Fibroblast of pulmonary artery (primary cell): ENCODE data around the gene LRRC4C.

Source experiments
- DNase-seq: peaks from one replicate; pipeline ENCODE4 v3.0.0-alpha.2; 2010; ENCODE audit warnings: low read depth
- H3K4me3 ChIP-seq: replicated peaks from 2 replicates; pipeline ENCODE4 v1.5.1; 2011; ENCODE audit warnings: low read depth, mild to moderate bottlenecking, control low read depth, low read length, moderate library complexity
- CTCF ChIP-seq: IDR thresholded peaks from 2 replicates; pipeline ENCODE4 v1.5.1; 2011; ENCODE audit warnings: mild to moderate bottlenecking, control low read depth, low read length, inconsistent platforms; ENCODE audit errors: missing control alignments

Gene LRRC4C

GRCh38 chr11:41456269-41456668 lies 3.2 kb downstream of the LRRC4C start:
- DNase-seq = no peak
- no peak for TF ChIP-seq CTCF
- H3K4me3 ChIP-seq = no peak overlapping the region

GRCh38 chr11:41451011-41451410 lies 8.4 kb downstream of the LRRC4C start:
- no peak for TF ChIP-seq CTCF

GRCh38 chr11:41449483-41450050 lies 9.9 kb downstream of the LRRC4C start:
- no peak for DNase-seq
- no peak overlapping the region for H3K4me3 ChIP-seq
- TF ChIP-seq CTCF = no peak

More at GRCh38 chr11:41451011-41451410, 8.4 kb downstream of the LRRC4C start:
- no peak overlapping the region for H3K4me3 ChIP-seq
- no peak for DNase-seq

GRCh38 chr11:41446566-41446965 lies 12.9 kb downstream of the LRRC4C start:
- H3K4me3 ChIP-seq = no peak overlapping the region
- no peak for TF ChIP-seq CTCF
- DNase-seq = no peak

- peak; percentile 13 for DNase-seq
- no peak for TF ChIP-seq CTCF
These were observed 13.3 kb downstream of the LRRC4C start for GRCh38 chr11:41446107-41446506.

GRCh38 chr11:41437006-41437490 lies 22.4 kb downstream of the LRRC4C start:
- DNase-seq = no peak
- H3K4me3 ChIP-seq = no peak overlapping the region
- no peak for TF ChIP-seq CTCF

More at GRCh38 chr11:41446107-41446506, 13.3 kb downstream of the LRRC4C start:
- no peak overlapping the region for H3K4me3 ChIP-seq

GRCh38 chr11:41435531-41435930 lies 23.9 kb downstream of the LRRC4C start:
- TF ChIP-seq CTCF = no peak
- no peak for DNase-seq
- no peak overlapping the region for H3K4me3 ChIP-seq
